HG02884 (cell line): ENCODE results near the gene CD160.

Experiments used
- ATAC-seq: cut with Tn5 transposase; IDR thresholded peaks from one replicate; pipeline ENCODE4 v1.9.1; 2021; ENCODE audit warnings: mild to moderate bottlenecking, moderate library complexity; ENCODE audit not compliant: unreplicated experiment

The CD160 gene

GRCh38 chr1:145788580-145788979, 69.3 kb downstream of the CD160 start:
- ATAC-seq = no peak
